OCI-LY7 (cell line): ENCODE data around the gene ORC4.

ENCODE experiments used
- EZH2phosphoT487 ChIP-seq: fragments of 200-600 bp; sonication (generic); IDR thresholded peaks from 2 replicates; pipeline ENCODE4 v1.6.1; 2018; ENCODE audit warnings: low read depth, borderline replicate concordance, mild to moderate bottlenecking, mixed run types, antibody characterized with exemption, low read length, moderate library complexity, mixed read lengths
- TF ChIP-seq, protein P1 (sequence below): fragments of 200-600 bp; sonication (generic); conservative IDR thresholded peaks from 2 replicates; pipeline ENCODE4 v1.5.1; 2014; ENCODE audit warnings: mild to moderate bottlenecking, antibody characterized with exemption, low read length, moderate library complexity, mixed read lengths

DNA sequence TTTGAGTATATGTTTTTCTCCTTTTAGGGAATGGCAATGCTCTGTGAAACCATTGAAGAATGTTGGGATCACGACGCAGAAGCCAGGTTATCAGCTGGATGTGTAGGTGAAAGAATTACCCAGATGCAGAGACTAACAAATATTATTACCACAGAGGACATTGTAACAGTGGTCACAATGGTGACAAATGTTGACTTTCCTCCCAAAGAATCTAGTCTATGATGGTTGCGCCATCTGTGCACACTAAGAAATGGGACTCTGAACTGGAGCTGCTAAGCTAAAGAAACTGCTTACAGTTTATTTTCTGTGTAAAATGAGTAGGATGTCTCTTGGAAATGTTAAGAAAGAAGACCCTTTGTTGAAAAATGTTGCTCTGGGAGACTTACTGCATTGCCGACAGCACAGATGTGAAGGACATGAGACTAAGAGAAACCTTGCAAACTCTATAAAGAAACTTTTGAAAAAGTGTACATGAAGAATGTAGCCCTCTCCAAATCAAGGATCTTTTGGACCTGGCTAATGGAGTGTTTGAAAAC is 93.4 kb downstream of the ORC4 start:
- TF ChIP-seq, protein P1, sequence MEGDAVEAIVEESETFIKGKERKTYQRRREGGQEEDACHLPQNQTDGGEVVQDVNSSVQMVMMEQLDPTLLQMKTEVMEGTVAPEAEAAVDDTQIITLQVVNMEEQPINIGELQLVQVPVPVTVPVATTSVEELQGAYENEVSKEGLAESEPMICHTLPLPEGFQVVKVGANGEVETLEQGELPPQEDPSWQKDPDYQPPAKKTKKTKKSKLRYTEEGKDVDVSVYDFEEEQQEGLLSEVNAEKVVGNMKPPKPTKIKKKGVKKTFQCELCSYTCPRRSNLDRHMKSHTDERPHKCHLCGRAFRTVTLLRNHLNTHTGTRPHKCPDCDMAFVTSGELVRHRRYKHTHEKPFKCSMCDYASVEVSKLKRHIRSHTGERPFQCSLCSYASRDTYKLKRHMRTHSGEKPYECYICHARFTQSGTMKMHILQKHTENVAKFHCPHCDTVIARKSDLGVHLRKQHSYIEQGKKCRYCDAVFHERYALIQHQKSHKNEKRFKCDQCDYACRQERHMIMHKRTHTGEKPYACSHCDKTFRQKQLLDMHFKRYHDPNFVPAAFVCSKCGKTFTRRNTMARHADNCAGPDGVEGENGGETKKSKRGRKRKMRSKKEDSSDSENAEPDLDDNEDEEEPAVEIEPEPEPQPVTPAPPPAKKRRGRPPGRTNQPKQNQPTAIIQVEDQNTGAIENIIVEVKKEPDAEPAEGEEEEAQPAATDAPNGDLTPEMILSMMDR = no peak
- no peak for TF ChIP-seq EZH2phosphoT487
